H7 (cell line): ENCODE measurements around the gene KIFC3. TPM values are rescaled to one million over a fixed set of nuclear protein-coding genes. Genes with fewer than 3 reads are reported as not detected.
"Not testable (repeated sequence)": the region's sequence is repeated elsewhere in the genome, so short reads cannot be mapped to it uniquely, and the experiment has no call there.

Experiments used
- DNase-seq: peaks from one replicate; pipeline ENCODE4 v3.0.0; 2012
- H3K27me3 ChIP-seq: 2 replicates; pipeline ENCODE4 v1.6.0; 2011; ENCODE audit warnings: mild to moderate bottlenecking, low read length; ENCODE audit not compliant: control insufficient read depth, insufficient read depth
- H3K36me3 ChIP-seq: replicated peaks from 2 replicates; pipeline ENCODE4 v1.5.1; 2011; ENCODE audit warnings: low read length; ENCODE audit not compliant: control insufficient read depth, insufficient read depth
- H3K4me3 ChIP-seq: 2 replicates; pipeline ENCODE4 v1.5.1; 2011; ENCODE audit warnings: low read depth, mild to moderate bottlenecking, control low read depth, low read length, moderate library complexity; ENCODE audit not compliant: insufficient read depth
- total RNA-seq: library from RNA; depleted of rRNA; stranded (reverse); fragments of >200 nt; shearing (Covaris generic); gene quantifications from 2 replicates; pipeline ENCODE4 v1.2.3, GENCODE V29; 2014

KIFC3 gene
- total RNA-seq, 1 experiment from 2014 or later, result 20.4 TPM

DNA sequence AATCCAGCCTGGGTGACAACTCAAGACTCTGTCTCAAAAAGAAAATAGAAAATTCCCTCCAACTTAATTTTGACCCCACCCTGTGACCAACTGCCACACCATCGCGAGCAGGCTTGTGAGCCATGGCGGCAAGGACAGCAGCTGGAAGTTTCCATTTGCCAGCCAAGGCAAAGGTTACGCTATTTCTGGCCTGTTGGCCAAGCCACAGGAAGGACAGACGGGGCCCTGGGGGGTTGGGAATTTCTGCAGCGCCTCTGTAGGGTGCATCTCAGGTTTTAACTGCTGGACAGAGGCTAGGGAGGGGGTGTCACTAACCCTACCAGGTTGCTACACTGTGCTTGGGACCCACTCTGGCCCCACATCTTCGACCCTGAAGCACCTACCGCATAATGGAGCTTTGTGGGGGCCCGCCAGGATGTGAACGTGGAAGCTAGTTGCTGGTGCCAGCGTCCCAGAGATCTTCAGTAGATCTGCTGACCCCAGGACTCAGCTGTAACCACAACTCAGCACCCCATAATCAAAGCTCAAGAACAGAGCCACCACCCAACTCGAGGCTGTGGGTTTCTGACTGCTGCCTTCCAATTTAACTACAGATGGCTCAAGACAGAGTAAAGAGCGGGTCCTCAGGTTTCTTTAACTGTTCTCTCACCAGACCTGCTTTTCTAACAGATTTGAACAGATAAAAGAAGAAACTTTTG is 10.9 kb downstream of the KIFC3 start:
- no peaks in the 10 kb centered on the region for H3K36me3 ChIP-seq
- H3K4me3 ChIP-seq, result no peak overlapping the region
- no peak for DNase-seq

GRCh38 chr16:57788951-57789350 is 13.3 kb downstream of the KIFC3 start:
- H3K36me3 ChIP-seq, result no peaks in the 10 kb centered on the region
- H3K27me3 ChIP-seq, result no peaks in the 10 kb centered on the region
- H3K4me3 ChIP-seq, result no peak overlapping the region
- no peak for DNase-seq

More for the DNA sequence above, 10.9 kb downstream of the KIFC3 start:
- no peaks in the 10 kb centered on the region for H3K27me3 ChIP-seq

DNA sequence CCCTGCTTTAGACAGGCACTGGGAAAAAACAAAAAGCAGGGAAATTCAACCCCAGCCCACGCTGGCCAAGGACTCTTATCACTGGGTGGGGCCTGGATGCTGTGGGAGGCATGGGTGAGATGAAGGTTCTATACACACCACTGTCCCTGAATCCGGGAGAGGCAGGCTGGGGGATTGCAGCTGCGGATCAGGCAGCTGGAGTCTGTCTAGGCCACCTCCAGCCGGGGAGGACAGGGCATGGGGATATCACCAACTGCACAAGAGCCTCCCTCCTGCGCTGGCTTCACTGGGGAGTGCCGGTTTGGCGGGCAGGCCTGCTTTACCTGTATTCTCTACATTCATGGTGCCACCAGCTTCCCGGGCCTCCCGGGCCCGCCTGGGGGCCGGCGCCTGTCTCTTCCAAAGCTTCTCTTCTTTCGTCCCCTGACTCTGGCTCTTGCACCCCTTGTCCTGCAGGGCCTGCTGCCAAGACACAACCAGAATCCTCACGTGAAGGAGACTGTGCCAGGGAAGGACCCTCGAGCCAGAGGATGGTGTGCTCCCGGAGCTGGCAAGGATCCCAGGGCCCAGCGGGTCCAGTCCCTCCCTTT is 13.9 kb downstream of the KIFC3 start:
- H3K27me3 ChIP-seq, result no peaks in the 10 kb centered on the region
- no peak overlapping the region for H3K4me3 ChIP-seq
- no peaks in the 10 kb centered on the region for H3K36me3 ChIP-seq
- no peak for DNase-seq

GRCh38 chr16:57787519-57787905 is 14.8 kb downstream of the KIFC3 start:
- DNase-seq, result no peak
- Histone ChIP-seq H3K27me3 (no peaks in the 10 kb centered on the region), H3K4me3 (no peak overlapping the region), H3K36me3 (no peaks in the 10 kb centered on the region)

- DNase-seq, result no peak
- Histone ChIP-seq H3K36me3 (no peaks in the 10 kb centered on the region), H3K27me3 (no peaks in the 10 kb centered on the region)
Measured at GRCh38 chr16:57786632-57787518, 15.4 kb downstream of the KIFC3 start.

DNA sequence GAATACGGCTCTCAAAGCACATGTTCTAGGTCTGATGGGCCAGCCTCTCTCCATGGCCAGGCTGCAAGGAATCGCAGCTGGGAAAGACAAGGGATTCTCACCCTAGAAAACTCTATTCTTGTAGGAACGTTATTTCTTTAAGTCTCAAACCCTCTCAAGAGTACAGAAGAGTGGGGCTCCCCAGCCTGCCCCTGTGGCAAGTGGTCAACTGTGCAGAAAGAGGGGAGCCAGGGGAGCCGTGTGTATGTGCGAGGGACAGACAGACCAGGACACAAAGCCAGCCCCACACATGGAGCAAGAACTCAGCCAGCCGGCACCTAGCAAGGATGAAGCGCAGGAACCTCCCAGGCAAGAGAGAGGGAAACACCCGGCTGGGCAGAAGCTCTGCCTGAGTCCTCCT is 16.4 kb downstream of the KIFC3 start:
- H3K4me3 ChIP-seq, result no peak overlapping the region
- no peaks in the 10 kb centered on the region for H3K36me3 ChIP-seq
- no peak for DNase-seq
- H3K27me3 ChIP-seq, result no peaks in the 10 kb centered on the region

More at GRCh38 chr16:57786632-57787518, 15.4 kb downstream of the KIFC3 start:
- no peak overlapping the region for H3K4me3 ChIP-seq

- H3K27me3 ChIP-seq, result no peaks in the 10 kb centered on the region
- no peak for DNase-seq
- H3K36me3 ChIP-seq, result no peaks in the 10 kb centered on the region
- H3K4me3 ChIP-seq, result no peak overlapping the region
Measured at GRCh38 chr16:57785385-57785784, 16.9 kb downstream of the KIFC3 start.

DNA sequence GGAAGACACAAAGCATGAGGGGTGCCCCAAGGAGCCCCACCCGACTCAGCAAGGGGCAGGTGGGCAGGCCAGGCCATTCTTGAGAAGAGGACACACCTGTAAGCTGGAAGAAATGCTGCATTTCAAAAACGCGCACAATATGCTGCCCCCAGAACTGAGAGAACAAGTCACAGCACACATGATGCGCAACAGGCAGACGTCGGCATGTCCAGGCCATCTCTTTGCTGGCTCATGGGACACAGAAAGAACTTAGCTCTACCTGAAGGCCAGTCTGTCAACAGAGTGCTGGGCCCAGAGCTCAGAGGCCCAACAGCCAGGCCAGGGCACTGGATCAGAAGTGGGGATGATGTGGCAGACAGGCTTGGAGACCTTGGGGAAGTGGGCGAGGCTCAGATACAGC is 18.0 kb downstream of the KIFC3 start:
- H3K4me3 ChIP-seq, result no peak overlapping the region
- H3K36me3 ChIP-seq, result no peaks in the 10 kb centered on the region
- DNase-seq, result no peak
- H3K27me3 ChIP-seq, result no peaks in the 10 kb centered on the region

GRCh38 chr16:57783883-57784282 is 18.4 kb downstream of the KIFC3 start:
- DNase-seq, result no peak
- Histone ChIP-seq H3K4me3 (no peak overlapping the region), H3K27me3 (no peaks in the 10 kb centered on the region), H3K36me3 (no peaks in the 10 kb centered on the region)

DNA sequence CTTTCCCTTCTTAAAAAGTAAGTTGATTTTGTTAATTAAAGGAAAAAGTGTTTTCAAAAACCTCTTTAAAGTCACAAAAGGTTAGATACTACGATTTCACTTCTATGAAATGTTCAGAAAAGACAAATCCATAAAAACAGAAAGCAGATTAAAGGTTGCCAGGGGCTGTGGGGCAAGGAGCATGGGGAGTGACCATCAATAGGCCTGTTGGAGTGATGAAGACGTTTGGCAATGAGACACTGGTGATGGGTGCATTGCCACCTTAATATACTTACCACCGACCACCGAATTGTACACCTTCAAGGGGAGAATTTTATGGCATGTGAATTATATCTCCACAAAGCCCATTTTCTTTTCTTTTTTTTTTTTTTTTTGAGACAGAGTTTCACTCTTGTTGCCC is 19.2 kb downstream of the KIFC3 start:
- no peak overlapping the region for H3K4me3 ChIP-seq
- no peaks in the 10 kb centered on the region for H3K36me3 ChIP-seq
- DNase-seq, result no peak
- no peaks in the 10 kb centered on the region for H3K27me3 ChIP-seq

DNA sequence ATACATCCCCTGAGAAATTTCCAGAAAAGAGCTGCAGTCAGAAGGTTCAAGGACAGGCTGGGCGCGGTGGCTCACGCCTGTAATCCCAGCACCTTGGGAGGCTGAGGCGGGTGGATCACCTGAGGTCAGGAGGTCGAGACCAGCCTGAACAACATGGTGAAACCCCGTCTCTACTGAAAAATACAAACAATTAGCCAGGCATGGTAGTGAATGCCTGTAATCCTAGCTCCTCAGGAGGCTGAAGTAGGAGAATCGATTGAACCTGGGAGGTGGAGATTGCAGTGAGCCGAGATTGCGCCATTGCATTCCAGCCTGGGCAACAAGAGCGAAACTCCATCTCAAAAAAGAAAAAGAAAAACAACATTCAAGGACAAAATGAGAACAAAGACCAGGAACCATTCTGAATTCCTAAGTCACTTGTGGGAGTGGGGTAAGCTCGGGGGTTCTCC is 19.7 kb downstream of the KIFC3 start:
- not testable (repeated sequence) for H3K4me3 ChIP-seq, DNase-seq, H3K36me3 ChIP-seq, H3K27me3 ChIP-seq

GRCh38 chr16:57781741-57782606 is 20.3 kb downstream of the KIFC3 start:
- H3K36me3 ChIP-seq, result no peaks in the 10 kb centered on the region
- H3K27me3 ChIP-seq, result no peaks in the 10 kb centered on the region
- H3K4me3 ChIP-seq, result no peak overlapping the region
- DNase-seq, result no peak

DNA sequence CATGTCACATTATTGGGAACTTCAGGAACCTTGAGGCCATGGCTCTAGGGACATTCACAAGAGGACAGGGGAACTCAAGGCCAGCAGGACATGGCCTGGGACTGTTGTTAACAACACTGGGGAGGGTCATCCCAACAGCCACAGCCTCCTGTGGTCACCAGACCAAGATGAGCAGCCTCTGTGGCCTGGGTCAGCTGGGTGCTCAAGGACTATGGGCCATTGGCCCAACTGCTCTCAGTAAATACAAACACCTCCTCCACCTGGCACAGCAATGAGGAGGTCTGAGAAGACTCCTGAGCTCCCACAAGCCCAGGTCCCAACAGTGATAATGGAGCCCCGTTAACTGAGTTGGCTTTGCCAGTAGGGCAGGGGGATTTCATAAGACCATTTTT is 20.9 kb downstream of the KIFC3 start:
- Histone ChIP-seq H3K27me3 (no peaks in the 10 kb centered on the region), H3K4me3 (no peak overlapping the region), H3K36me3 (no peaks in the 10 kb centered on the region)
- no peak for DNase-seq

DNA sequence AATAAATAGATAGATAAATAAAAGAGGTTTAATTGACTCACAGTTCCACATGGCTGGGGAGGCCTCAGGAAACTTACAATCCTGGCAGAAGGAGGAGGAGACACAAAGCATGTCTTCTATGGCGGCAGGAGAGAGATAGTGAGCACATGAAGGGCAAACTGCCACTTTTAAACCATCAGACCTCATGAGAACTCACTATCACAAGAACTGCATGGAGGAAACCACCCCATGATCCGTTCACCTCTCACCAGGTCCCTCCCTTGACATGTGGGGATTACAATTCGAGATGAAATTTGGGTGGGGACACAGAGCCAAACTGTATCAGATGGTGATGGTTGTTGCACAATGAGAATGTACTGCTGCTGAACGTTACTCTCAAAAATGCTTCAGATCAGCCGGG is 22.5 kb downstream of the KIFC3 start:
- H3K27me3 ChIP-seq, DNase-seq, H3K36me3 ChIP-seq, H3K4me3 ChIP-seq: not testable (repeated sequence)
